DOHH2 (cell line): Measurements from ENCODE around the gene MKKS.

Source experiments
- EZH2phosphoT487 ChIP-seq: fragments of 200-600 bp; sonication (generic); IDR thresholded peaks from 2 replicates; pipeline ENCODE4 v1.6.1; 2017; ENCODE audit warnings: borderline replicate concordance, mild to moderate bottlenecking, antibody characterized with exemption, low read length, moderate library complexity, mixed read lengths
- TF ChIP-seq, protein P1 (sequence below): fragments of 200-600 bp; sonication (generic); IDR thresholded peaks from one replicate; pipeline ENCODE4 v1.5.1; 2014; ENCODE audit warnings: antibody characterized with exemption, mild to moderate bottlenecking, low read depth, low read length; ENCODE audit not compliant: poor library complexity, severe bottlenecking

DNA sequence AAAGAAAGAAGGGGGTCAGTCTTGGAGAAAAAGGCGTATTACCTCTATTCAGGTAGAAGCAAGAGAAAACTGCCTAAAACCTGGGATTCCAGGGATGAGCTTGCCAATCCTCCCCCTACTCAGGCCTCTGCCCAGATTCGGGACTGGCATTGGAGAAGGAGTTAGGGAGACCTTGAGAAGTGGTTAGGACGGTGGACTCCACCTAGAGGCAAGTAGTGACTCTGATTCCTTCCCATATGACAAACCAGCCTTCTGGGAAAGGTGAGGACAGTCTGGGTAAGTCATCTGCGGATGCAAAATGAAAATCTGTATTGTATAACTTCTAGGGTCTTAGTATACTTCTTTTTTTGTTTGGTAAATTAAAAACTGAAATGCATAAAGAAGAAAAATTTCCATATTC lies 44.9 kb upstream of the MKKS start:
- TF ChIP-seq, protein P1, sequence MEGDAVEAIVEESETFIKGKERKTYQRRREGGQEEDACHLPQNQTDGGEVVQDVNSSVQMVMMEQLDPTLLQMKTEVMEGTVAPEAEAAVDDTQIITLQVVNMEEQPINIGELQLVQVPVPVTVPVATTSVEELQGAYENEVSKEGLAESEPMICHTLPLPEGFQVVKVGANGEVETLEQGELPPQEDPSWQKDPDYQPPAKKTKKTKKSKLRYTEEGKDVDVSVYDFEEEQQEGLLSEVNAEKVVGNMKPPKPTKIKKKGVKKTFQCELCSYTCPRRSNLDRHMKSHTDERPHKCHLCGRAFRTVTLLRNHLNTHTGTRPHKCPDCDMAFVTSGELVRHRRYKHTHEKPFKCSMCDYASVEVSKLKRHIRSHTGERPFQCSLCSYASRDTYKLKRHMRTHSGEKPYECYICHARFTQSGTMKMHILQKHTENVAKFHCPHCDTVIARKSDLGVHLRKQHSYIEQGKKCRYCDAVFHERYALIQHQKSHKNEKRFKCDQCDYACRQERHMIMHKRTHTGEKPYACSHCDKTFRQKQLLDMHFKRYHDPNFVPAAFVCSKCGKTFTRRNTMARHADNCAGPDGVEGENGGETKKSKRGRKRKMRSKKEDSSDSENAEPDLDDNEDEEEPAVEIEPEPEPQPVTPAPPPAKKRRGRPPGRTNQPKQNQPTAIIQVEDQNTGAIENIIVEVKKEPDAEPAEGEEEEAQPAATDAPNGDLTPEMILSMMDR, result no peak
- TF ChIP-seq EZH2phosphoT487, result no peak
